NCI-H128 (cell line): ENCODE data around the gene CHMP6.
A peak's percentile ranks its signal among the peaks of the same experiment; 100 is the strongest.

ENCODE experiments used
- DNase-seq: peaks from one replicate; lab custom pipeline; 2025; ENCODE audit not compliant: unreplicated experiment; lab: John Stamatoyannopoulos, UW

Gene CHMP6

GRCh38 chr17:80992077-80992947 lies 671 bp downstream of the CHMP6 start:
- no peak for DNase-seq

DNA sequence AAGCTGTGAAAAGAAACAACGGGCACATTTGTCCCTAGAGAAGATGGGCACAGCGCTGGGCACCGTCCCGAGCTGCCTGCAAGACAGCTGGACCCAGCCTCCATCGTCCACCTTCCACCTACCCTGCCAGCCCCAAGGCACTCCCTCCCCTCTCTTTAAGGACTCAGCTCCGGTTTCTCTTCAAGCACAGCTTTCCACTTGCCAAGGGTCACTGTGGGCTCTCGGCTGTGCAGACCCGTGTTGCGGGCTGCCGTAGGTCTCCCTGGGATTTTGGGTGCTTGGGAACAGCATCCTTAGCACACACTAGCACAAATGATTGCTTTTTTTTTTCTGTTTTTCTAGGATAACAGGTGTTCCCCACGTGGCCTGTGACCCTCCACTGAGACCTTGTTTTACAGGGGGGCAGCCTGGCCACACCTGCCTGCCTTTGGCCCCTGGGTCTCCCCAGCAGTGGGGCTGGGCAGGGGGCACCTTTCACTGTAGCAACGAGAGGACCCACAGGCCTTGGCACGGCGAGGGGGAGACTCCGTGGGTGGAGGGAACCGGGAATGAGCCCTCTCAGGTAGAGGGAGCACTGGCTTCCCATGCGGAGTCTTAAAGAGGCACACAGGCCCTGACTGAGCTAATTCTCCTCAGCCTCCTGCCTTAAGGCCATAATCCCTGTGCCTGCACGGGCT lies 1.4 kb downstream of the CHMP6 start:
- DNase-seq = no peak

DNA sequence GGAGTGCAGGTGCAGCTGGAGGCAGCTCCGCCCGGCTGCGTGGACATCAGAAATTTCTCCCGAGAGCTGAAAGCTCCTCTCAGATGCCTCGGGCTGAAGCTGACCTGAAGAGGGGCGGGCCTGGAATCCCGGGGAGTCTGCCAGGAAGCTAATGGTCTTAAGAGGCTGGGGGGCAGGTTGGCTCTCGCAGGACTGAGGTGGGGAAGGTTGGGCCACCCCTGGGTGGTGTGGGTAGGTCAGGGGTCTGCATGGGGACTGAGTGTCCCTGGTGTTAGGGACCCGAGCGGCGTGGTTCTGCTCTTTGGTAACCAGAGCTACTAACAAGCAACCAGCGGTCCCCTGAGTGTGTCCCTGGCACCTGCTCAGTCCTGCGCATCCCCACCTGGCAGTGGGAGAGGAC lies 3.5 kb downstream of the CHMP6 start:
- no peak for DNase-seq

- no peak for DNase-seq
Measured at GRCh38 chr17:80996422-80997305, 5.0 kb downstream of the CHMP6 start.

- no peak for DNase-seq
Measured at GRCh38 chr17:80997424-80998117, 5.9 kb downstream of the CHMP6 start.

- no peak for DNase-seq
Measured at GRCh38 chr17:80998118-80998747, 6.6 kb downstream of the CHMP6 start.

GRCh38 chr17:80998748-80999535 lies 7.3 kb downstream of the CHMP6 start:
- no peak for DNase-seq

DNA sequence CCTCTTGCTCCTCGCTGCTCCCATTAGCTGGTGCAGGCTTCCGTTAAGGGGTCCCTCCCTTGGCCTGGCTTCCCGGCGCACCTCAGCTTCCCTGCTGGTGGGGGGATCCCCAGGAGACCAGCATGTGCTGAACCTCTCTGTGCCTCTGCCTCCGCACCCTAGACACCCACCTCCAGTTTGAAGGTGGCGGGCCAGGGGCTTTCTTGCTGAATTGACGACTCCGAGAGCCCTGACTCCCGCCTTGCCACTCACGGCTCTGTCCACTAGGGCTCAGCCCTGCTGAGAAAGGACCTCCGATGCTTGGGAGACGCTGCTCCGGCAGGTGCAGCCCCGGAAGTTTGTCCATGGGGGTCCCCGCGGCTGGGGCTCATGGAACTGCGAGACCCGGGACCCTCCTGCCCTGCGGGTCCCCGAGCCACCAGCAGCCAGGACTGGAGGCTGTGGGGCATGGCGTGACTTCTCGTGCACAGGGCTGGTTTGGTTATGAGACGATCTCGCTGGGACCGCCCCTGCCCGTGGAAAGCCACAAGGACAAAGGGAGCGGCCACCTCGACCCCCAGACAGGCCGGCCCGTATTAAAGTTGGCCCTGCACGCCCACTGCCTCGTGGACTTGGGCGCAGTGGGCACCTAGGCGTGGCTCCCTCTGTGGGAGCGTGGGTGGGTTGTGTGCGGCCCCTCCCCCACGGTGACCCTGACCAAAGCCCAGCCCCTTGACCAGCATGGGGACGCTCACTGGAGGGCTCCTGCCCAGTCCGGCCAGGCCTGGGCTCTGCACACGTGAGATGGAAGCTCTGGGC lies 8.1 kb downstream of the CHMP6 start:
- DNase-seq = no peak

- no peak for DNase-seq
Measured at GRCh38 chr17:81000334-81000630, 8.6 kb downstream of the CHMP6 start.

- DNase-seq = no peak
Measured at GRCh38 chr17:81000631-81001357, 9.2 kb downstream of the CHMP6 start.

DNA sequence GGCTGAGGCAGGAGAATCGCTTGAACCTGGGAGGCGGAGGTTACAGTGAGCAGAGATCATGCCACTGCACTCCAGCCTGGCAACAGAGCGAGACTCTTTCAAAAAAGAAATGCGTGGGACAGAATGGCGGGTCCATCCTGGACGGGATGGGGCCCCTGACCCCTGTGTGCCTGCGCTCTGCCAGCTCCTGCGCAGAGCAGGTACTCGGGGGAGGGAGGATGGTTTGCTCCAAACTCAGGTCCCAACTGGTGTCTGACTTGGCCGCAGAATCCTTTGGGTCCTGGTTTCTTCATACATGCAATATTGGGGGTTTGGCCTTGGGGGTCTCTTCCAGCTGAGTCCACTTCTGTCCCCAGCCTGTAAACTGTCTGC lies 10.4 kb downstream of the CHMP6 start:
- DNase-seq = no peak

GRCh38 chr17:81002409-81003361 lies 11.0 kb downstream of the CHMP6 start:
- DNase-seq = peak; percentile 25

GRCh38 chr17:81003711-81004475 lies 12.3 kb downstream of the CHMP6 start:
- DNase-seq = no peak

DNA sequence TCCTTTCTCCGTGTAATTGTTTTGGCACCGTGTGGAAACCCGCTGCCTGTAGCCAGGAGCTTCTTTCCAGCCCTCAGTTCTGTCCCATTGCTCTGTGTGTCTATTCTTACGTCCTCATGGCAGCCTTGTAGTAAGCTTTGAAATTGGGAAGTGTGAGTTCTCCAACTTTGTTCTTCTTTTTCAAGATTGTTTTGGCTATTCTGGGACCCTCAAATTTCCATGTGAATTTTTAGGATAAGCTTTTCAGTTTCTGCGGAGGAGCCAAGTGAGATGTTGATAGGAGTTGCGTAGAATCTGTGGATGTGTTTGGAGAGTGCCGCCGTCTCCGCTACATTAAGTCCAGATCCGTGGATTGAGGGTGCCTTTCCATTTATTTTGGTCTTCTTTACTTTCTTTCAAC lies 15.2 kb downstream of the CHMP6 start:
- DNase-seq = no peak

DNA sequence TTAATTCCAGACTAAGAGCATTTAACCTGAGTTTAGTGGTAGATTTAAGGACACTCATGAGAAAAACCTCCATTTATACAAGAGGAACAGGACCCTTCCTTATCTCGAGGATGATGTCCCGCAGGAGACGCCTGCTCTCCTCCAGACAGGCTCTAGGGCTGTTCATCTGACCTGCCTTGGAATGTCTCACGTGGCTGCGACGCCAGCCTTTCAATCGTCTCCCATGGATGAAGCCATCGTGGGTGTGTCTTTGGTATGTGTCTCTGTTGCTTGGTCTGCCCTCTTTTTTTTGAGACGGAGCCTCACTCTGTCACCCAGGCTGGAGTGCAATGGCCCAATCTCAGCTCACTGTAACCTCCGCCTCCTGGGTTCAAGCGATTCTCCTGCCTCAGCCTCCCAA lies 16.5 kb downstream of the CHMP6 start:
- DNase-seq = no peak

DNA sequence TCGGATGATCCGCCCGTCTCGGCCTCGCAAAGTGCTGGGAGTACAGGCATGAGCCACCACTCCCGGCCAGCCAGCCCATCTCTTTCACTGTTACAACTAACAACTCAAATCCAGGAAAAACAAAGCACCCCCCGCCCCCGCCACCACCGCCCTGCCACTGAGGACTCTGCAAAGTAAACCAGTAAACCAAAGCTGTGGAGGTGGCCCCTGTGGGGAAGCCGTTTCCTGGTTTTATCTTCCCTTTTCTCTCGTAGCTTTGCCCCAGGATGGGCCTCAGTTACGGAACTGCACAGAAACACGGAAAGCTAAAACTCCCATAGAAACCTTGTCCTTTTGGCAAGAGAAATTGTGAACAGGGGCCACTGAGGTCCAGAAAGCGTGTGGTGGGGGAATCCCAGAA lies 17.5 kb downstream of the CHMP6 start:
- DNase-seq = no peak

DNA sequence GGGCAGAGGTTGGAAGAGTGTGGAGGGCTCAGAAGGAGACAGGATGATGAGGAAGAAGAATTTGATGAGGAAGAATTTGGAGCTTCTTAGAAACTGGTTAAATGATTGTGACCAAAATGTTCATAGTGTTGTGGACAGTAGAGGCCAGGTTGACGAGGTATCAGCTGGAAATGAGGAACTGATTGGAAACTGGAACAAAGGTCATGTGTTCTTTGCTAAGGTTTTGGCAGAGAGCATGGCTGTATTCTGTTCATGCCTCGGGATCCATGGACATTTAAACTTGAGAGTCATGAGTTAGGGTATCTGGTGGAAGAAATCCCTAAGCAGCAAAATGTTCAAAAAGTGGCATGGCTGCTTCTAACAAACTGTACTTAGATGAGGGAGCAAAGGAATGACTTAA lies 19.3 kb downstream of the CHMP6 start:
- no peak for DNase-seq
